HepG2 (cell line): Measurements from ENCODE around the gene DST. TPM values are rescaled to one million over a fixed set of nuclear protein-coding genes. Genes with fewer than 3 reads are reported as not detected.

Experiments used
- ATAC-seq: fragments of 200-7000 bp; cut with Tn5 transposase; 3 replicates; pipeline ENCODE4 v1.9.1; 2020; ENCODE audit warnings: mild to moderate bottlenecking, moderate library complexity
- BruUV-seq: library from RNA; stranded (reverse); fragments of 400-500 nt; replicated peaks from 2 replicates; lab custom pipeline; 2021; lab: Mats Ljungman, UMichigan
- CTCF ChIA-PET: fragments of 300-600 bp; formaldehyde crosslinking; extraction: SDS; loops from one replicate; lab custom pipeline; 2021; ENCODE audit warnings: low total read pairs, inconsistent platforms, low intra/inter-chr PET ratio; lab: Yijun Ruan, JAX
- POLR2A ChIA-PET: fragments of 350-600 bp; sonication (Branson Sonifier 250); formaldehyde crosslinking; loops from one replicate; lab custom pipeline; 2020; ENCODE audit warnings: antibody characterized with exemption, inconsistent platforms; lab: Yijun Ruan, JAX
- DNase-seq: peaks from one replicate; pipeline ENCODE4 v3.0.0-alpha.2; 2015; ENCODE audit warnings: low spot score
- FAIRE-seq: peaks from 3 replicates; lab custom pipeline; 2011; peaks lifted over from hg19 to GRCh38; lab: Jason Lieb, UNC
- H2AFZ ChIP-seq: one replicate; pipeline ENCODE4 v1.6.1; 2011; ENCODE audit warnings: low read length, inconsistent platforms
- H3K27ac ChIP-seq: fragments of 300-600 bp; 3 replicates; pipeline ENCODE4 v1.8.0; 2011; ENCODE audit warnings: mixed run types, mild to moderate bottlenecking, mixed read lengths, low read length, inconsistent platforms; ENCODE audit not compliant: insufficient read depth; ENCODE audit errors: extremely low read length
- H3K27me3 ChIP-seq, 2 experiments: fragments of 200-600 bp in 1 of 2; 2 replicates in 1 of 2; 3 replicates in 1 of 2; pipeline versions ENCODE4 v1.6.0 to v1.8.0; 2011; ENCODE audit warnings: low read length in 2 of 2, mild to moderate bottlenecking in 2 of 2, moderate library complexity in 2 of 2, inconsistent platforms in 1 of 2; ENCODE audit not compliant: insufficient read depth in 2 of 2, control insufficient read depth in 1 of 2
- H3K36me3 ChIP-seq, 2 experiments: fragments of 200-600 bp in 1 of 2; replicated peaks in 1 of 2; 2 replicates in 1 of 2; 3 replicates in 1 of 2; pipeline versions ENCODE4 v1.5.1 to v1.8.0; 2011; ENCODE audit warnings: low read length in 2 of 2, inconsistent platforms in 1 of 2; ENCODE audit not compliant: insufficient read depth in 2 of 2, control insufficient read depth in 1 of 2
- H3K4me1 ChIP-seq: 2 replicates; pipeline ENCODE4 v1.5.1; 2012; ENCODE audit warnings: low read length, inconsistent platforms; ENCODE audit not compliant: insufficient read depth
- H3K4me2 ChIP-seq: 2 replicates; pipeline ENCODE4 v1.6.0; 2011; ENCODE audit warnings: low read depth, low read length, inconsistent platforms
- H3K4me3 ChIP-seq, 3 experiments: fragments of 200-600 bp in 1 of 3; sonication (generic), shearing (Covaris generic) in 1 of 3; replicated peaks in 1 of 3; 2 replicates each; pipeline ENCODE4 v1.5.1; 2011 to 2016; ENCODE audit warnings: low read length in 3 of 3, inconsistent platforms in 2 of 3, low read depth in 2 of 3, mild to moderate bottlenecking in 2 of 3, control low read depth in 1 of 3, mixed read lengths in 1 of 3; ENCODE audit not compliant: insufficient read depth in 1 of 3
- H3K79me2 ChIP-seq: one replicate; pipeline ENCODE4 v1.6.1; 2011; ENCODE audit warnings: low read length, inconsistent platforms; ENCODE audit not compliant: insufficient read depth
- H3K9ac ChIP-seq: 2 replicates; pipeline ENCODE4 v1.6.0; 2011; ENCODE audit warnings: mild to moderate bottlenecking, low read depth, low read length, inconsistent platforms; ENCODE audit not compliant: insufficient read depth
- H3K9me3 ChIP-seq: 2 replicates; pipeline ENCODE4 v1.5.1; 2012; ENCODE audit warnings: mild to moderate bottlenecking, low read length
- H4K20me1 ChIP-seq: 2 replicates; pipeline ENCODE4 v1.6.0; 2011; ENCODE audit warnings: inconsistent platforms, mild to moderate bottlenecking, low read length, moderate library complexity; ENCODE audit not compliant: insufficient read depth
- MEF2D ChIP-seq: sonication (generic); formaldehyde crosslinking; IDR thresholded peaks from 2 replicates; pipeline ENCODE4 v1.5.1; 2020; ENCODE audit warnings: mild to moderate bottlenecking, missing genetic modification reagents
- SKI ChIP-seq: fragments of 450-650 bp; IDR thresholded peaks from one replicate; pipeline ENCODE4 v1.6.1; 2018; ENCODE audit warnings: mild to moderate bottlenecking; ENCODE audit not compliant: partially characterized antibody
- ZNF136 ChIP-seq: sonication (generic); formaldehyde crosslinking; IDR thresholded peaks from 2 replicates; pipeline ENCODE4 v1.8.1; 2022; ENCODE audit warnings: low read depth, mild to moderate bottlenecking, moderate library complexity, missing genetic modification reagents
- ZNF33B ChIP-seq: sonication (generic); formaldehyde crosslinking; IDR thresholded peaks from 2 replicates; pipeline ENCODE4 v1.5.1; 2020; ENCODE audit warnings: mild to moderate bottlenecking, missing genetic modification reagents
- ZNF350 ChIP-seq: sonication (generic); formaldehyde crosslinking; IDR thresholded peaks from 2 replicates; pipeline ENCODE4 v1.4.0; 2020; ENCODE audit warnings: mild to moderate bottlenecking, low read depth, missing genetic modification reagents, borderline replicate concordance
- ZNF530 ChIP-seq: sonication (generic); formaldehyde crosslinking; IDR thresholded peaks from 2 replicates; pipeline ENCODE4 v1.5.0; 2020; ENCODE audit warnings: low read depth, mild to moderate bottlenecking, missing genetic modification reagents
- ZNF607 ChIP-seq: sonication (generic); formaldehyde crosslinking; IDR thresholded peaks from 2 replicates; pipeline ENCODE4 v1.5.1; 2020; ENCODE audit warnings: missing genetic modification reagents, mild to moderate bottlenecking, borderline replicate concordance
- WGBS: methylation state at CpG from one replicate; pipeline ENCODE4 v1.1.6; 2017; ENCODE audit warnings: low lambda C conversion rate; 5-methylcytosine and 5-hydroxymethylcytosine counted together
- in situ Hi-C: cut with HindIII; loops from 2 replicates; pipeline ENCODE4 v1.10.0; 2017; ENCODE audit warnings: low pct_unique_long_range_greater_than_20kb; ENCODE audit not compliant: extremely low pct_ligation_motif_present
- intact Hi-C: fragments of 100-400 bp; cut with micrococcal nuclease; formaldehyde crosslinking; loops from one replicate; pipeline ENCODE4 v1.10.0; 2022; ENCODE audit not compliant: unreplicated experiment
- polyA plus RNA-seq, 8 experiments: library from polyadenylated mRNA; depleted of rRNA in 3 of 8; stranded (reverse) in 7 of 8; unstranded in 1 of 8; fragments of >200 nt; fragmentation: Illumina TruSeq in 4 of 8; extraction: Trizol in 4 of 8; gene quantifications; 2 replicates each; pipeline versions ENCODE4 v1.2.1 to v1.2.3, GENCODE V29; 2011 to 2016; ENCODE audit warnings: low read depth in 4 of 8, missing spikeins in 1 of 8, mixed read lengths in 1 of 8; ENCODE audit not compliant: insufficient read depth in 1 of 8
- total RNA-seq, 5 experiments: library from RNA; depleted of rRNA; stranded (reverse); fragments of >200 nt; fragmentation: Illumina TruSeq; extraction: Trizol; gene quantifications; 2 replicates each; pipeline ENCODE4 v1.2.3, GENCODE V29; 2016; ENCODE audit warnings: low read depth in 1 of 5
- TF ChIP-seq, protein P1 (sequence below): sonication (generic); formaldehyde crosslinking; IDR thresholded peaks from 2 replicates; pipeline ENCODE4 v1.8.0; 2022; ENCODE audit warnings: mild to moderate bottlenecking, missing genetic modification reagents
- TF ChIP-seq, protein P2 (sequence below): sonication (generic); formaldehyde crosslinking; IDR thresholded peaks from 2 replicates; pipeline ENCODE4; 2020; ENCODE audit warnings: missing genetic modification reagents, mild to moderate bottlenecking, borderline replicate concordance
- TF ChIP-seq, protein P3 (sequence below): sonication (generic); formaldehyde crosslinking; IDR thresholded peaks from 2 replicates; pipeline ENCODE4 v1.9.0; 2021; ENCODE audit warnings: mild to moderate bottlenecking, missing genetic modification reagents

The DST gene
- total and polyA plus RNA-seq, 2 of the 13 experiments (the other 11 are each of a cell fraction or from before 2014, with no cell fraction given): 64.4 to 89.0 TPM

DNA sequence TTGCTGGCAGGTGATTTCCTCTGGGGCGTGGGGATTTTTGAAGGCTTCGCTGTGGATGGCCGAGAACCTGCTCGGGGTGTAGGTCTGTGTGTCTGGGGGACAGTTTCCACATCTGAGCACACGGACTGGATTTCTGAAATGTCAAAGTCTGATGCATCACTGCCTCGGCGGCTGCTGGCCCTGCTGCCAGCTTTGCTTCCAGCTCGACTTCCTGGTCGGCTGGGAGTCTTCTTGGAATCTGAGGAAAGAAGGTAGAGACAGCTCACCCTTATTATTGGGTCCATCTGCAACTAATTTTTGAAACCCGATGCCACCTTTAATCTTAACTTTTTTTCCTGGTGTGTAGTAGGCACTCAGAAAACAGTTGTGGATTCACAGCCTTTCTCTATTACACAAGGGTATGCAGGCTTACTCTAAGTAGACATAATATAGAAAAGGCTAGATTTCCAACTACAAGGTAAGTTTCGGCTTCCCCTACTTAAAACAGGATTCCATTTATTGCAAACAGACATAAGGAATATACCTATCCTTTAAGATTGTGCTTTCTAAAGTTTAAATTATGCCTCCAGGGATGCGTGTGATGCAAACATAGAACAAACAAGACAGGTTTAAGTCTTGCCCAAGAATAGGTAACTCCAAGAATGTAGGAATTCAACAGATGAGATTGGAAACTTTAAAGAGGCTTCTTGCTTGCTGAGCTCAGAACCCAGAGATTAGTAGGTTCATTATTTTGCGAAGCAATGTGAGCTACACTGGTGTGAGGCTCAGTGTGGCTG lies 183.5 kb downstream of the DST start (continued):
- TF ChIP-seq, protein P1, sequence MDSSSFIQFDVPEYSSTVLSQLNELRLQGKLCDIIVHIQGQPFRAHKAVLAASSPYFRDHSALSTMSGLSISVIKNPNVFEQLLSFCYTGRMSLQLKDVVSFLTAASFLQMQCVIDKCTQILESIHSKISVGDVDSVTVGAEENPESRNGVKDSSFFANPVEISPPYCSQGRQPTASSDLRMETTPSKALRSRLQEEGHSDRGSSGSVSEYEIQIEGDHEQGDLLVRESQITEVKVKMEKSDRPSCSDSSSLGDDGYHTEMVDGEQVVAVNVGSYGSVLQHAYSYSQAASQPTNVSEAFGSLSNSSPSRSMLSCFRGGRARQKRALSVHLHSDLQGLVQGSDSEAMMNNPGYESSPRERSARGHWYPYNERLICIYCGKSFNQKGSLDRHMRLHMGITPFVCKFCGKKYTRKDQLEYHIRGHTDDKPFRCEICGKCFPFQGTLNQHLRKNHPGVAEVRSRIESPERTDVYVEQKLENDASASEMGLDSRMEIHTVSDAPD: no peak
- TF ChIP-seq SKI: no peak
- no peak for TF ChIP-seq ZNF33B (CRISPR knock-in tag)
- TF ChIP-seq MEF2D: no peak
- TF ChIP-seq, all 625 proteins: peak for 0

DNA sequence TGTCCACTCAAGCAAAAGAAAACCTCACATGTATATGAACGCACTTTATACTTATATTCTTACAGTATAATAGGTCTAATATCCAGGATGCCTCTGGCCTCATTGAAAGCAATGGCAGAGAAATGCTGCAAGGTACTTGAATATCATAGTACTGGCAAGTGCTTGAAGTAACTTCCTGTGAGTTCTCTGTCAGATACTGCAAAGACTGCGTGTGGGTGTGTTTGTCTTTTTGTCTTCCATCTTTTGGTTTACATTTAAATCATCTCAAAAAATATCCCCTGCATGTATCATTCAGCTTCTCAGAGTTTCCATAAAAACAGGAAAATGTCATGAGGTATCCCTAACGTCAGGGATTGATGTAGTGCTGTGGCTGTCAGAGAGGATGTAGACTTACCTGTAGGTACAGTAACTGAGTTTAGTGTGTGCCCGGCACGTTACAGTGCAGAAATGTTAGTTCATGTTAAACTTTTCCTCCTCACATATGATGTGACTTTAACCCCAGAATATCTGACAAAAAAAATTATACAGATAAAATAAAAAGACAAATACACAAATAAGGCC lies 184.3 kb downstream of the DST start:
- H4K20me1 ChIP-seq: no peaks in the 10 kb centered on the region
- H3K9me3 ChIP-seq: no peaks in the 10 kb centered on the region
- ATAC-seq (no peak), FAIRE-seq (no peak), DNase-seq (no peak)
- H3K36me3 ChIP-seq: peaks cover 13 to 31% of the 10 kb centered on the region in 2 experiments
- no peaks in the 10 kb centered on the region for H3K27me3 ChIP-seq
- 94% methylated on average over 5 of the region's 5 CpGs for WGBS
- POLR2A ChIA-PET: no interaction called here
- no peaks in the 10 kb centered on the region for H3K4me1 ChIP-seq
- no peaks in the 10 kb centered on the region for H3K79me2 ChIP-seq
- BruUV-seq: no TSS peak
- in situ Hi-C loops: no loop called here
- intact Hi-C loops: no loop called here
- no peak overlapping the region for H3K27ac ChIP-seq
- H3K4me3 ChIP-seq: no peak overlapping the region
- no peak overlapping the region for H3K9ac ChIP-seq
- CTCF ChIA-PET: no interaction called here
- H3K4me2 ChIP-seq: no peak overlapping the region
- no peak overlapping the region for H2AFZ ChIP-seq
- TF ChIP-seq ZNF607: no peak
- no peak for TF ChIP-seq ZNF350 (CRISPR knock-in tag)
- TF ChIP-seq, protein P2, sequence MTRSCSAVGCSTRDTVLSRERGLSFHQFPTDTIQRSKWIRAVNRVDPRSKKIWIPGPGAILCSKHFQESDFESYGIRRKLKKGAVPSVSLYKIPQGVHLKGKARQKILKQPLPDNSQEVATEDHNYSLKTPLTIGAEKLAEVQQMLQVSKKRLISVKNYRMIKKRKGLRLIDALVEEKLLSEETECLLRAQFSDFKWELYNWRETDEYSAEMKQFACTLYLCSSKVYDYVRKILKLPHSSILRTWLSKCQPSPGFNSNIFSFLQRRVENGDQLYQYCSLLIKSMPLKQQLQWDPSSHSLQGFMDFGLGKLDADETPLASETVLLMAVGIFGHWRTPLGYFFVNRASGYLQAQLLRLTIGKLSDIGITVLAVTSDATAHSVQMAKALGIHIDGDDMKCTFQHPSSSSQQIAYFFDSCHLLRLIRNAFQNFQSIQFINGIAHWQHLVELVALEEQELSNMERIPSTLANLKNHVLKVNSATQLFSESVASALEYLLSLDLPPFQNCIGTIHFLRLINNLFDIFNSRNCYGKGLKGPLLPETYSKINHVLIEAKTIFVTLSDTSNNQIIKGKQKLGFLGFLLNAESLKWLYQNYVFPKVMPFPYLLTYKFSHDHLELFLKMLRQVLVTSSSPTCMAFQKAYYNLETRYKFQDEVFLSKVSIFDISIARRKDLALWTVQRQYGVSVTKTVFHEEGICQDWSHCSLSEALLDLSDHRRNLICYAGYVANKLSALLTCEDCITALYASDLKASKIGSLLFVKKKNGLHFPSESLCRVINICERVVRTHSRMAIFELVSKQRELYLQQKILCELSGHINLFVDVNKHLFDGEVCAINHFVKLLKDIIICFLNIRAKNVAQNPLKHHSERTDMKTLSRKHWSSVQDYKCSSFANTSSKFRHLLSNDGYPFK (CRISPR knock-in tag): no peak
- no peak for TF ChIP-seq ZNF136 (CRISPR knock-in tag)
- TF ChIP-seq, protein P3, sequence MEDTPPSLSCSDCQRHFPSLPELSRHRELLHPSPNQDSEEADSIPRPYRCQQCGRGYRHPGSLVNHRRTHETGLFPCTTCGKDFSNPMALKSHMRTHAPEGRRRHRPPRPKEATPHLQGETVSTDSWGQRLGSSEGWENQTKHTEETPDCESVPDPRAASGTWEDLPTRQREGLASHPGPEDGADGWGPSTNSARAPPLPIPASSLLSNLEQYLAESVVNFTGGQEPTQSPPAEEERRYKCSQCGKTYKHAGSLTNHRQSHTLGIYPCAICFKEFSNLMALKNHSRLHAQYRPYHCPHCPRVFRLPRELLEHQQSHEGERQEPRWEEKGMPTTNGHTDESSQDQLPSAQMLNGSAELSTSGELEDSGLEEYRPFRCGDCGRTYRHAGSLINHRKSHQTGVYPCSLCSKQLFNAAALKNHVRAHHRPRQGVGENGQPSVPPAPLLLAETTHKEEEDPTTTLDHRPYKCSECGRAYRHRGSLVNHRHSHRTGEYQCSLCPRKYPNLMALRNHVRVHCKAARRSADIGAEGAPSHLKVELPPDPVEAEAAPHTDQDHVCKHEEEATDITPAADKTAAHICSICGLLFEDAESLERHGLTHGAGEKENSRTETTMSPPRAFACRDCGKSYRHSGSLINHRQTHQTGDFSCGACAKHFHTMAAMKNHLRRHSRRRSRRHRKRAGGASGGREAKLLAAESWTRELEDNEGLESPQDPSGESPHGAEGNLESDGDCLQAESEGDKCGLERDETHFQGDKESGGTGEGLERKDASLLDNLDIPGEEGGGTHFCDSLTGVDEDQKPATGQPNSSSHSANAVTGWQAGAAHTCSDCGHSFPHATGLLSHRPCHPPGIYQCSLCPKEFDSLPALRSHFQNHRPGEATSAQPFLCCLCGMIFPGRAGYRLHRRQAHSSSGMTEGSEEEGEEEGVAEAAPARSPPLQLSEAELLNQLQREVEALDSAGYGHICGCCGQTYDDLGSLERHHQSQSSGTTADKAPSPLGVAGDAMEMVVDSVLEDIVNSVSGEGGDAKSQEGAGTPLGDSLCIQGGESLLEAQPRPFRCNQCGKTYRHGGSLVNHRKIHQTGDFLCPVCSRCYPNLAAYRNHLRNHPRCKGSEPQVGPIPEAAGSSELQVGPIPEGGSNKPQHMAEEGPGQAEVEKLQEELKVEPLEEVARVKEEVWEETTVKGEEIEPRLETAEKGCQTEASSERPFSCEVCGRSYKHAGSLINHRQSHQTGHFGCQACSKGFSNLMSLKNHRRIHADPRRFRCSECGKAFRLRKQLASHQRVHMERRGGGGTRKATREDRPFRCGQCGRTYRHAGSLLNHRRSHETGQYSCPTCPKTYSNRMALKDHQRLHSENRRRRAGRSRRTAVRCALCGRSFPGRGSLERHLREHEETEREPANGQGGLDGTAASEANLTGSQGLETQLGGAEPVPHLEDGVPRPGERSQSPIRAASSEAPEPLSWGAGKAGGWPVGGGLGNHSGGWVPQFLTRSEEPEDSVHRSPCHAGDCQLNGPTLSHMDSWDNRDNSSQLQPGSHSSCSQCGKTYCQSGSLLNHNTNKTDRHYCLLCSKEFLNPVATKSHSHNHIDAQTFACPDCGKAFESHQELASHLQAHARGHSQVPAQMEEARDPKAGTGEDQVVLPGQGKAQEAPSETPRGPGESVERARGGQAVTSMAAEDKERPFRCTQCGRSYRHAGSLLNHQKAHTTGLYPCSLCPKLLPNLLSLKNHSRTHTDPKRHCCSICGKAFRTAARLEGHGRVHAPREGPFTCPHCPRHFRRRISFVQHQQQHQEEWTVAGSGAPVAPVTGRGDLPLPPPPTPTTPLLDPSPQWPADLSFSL: no peak
- no peak for TF ChIP-seq ZNF530
